Measurements from ENCODE around the gene ZBTB7C. TPM values are rescaled to one million over a fixed set of nuclear protein-coding genes. Genes with fewer than 3 reads are reported as not detected.

Gene ZBTB7C
- total RNA-seq, 1 experiment from 2014 or later: 0.18 TPM

DNA sequence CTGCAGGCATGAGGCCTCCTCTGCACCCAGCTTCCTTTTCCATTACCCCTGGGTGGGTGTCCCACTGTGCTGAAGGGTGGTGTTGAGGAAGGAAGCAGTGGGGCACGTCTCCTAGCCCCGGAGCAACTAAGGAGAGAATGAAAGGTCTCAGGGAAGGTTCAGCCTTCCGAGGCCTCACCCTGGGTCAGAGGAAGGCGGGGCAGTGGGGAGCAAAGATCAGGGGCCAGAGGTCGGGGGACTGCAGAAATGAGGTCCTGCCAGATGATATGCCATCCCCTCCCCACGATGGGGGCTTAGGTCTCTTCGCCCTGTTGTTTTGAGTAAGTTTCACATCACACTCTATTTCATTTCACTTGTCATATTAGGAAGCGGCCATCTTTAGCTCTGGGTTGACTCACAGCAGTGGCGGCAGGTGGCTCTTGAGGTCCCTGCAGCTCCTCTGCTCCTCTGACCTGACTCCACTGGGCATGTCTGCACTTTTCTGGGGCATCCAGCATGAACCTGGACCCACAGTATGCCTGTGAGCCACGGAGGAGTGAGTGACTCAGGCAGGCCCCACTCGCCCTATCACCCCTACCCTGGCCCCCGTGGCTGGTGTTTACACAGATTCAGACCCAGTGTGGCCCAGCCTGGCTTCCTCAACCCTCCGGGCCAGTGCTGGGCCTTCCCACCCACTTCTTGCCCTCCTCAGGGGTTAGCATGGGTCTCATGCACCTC is 325.0 kb downstream of the ZBTB7C start:
- H3K4me1 Mint-ChIP-seq (ENCODE audit: low read depth, unreplicated experiment): no peaks in the 10 kb centered on the region
- intact Hi-C loops (cut with micrococcal nuclease; ENCODE audit: unreplicated experiment): no loop called here
- no peaks in the 10 kb centered on the region for H3K4me1 ChIP-seq
- H3K36me3 ChIP-seq (ENCODE audit: control insufficient read depth, insufficient read depth, low read length): no peaks in the 10 kb centered on the region
- BruUV-seq (replicated peaks): no TSS peak
- no peak for TF ChIP-seq CTCF (IDR thresholded peaks at IDR 0.05; ENCODE audit: insufficient read depth in 1 of 2, low read depth in 1 of 2, low read length in 1 of 2, severe bottlenecking in 1 of 2, unreplicated experiment in 1 of 2)
- no peaks in the 10 kb centered on the region for H3K9me3 Mint-ChIP-seq (ENCODE audit: unreplicated experiment)
- peaks cover 5% of the 10 kb centered on the region for H3K36me3 Mint-ChIP-seq (ENCODE audit: insufficient read depth, unreplicated experiment)
- ChIA-PET CTCF (no interaction called here), POLR2A (no interaction called here)
- no peaks in the 10 kb centered on the region for H3K9me3 ChIP-seq
- DNase-seq: no peak
- H3K27me3 Mint-ChIP-seq (ENCODE audit: insufficient read depth, unreplicated experiment): peaks cover 2% of the 10 kb centered on the region
- H3K4me3 Mint-ChIP-seq (ENCODE audit: unreplicated experiment): no peak overlapping the region
- H3K27me3 ChIP-seq (replicated peaks; ENCODE audit: control insufficient read depth, insufficient read depth, low read length): no peaks in the 10 kb centered on the region
- H3K27ac Mint-ChIP-seq (ENCODE audit: unreplicated experiment): no peak overlapping the region
- no peak overlapping the region for H3K4me3 ChIP-seq (ENCODE audit: low read depth, low read length)

- no peaks in the 10 kb centered on the region for H3K4me1 Mint-ChIP-seq (ENCODE audit: low read depth, unreplicated experiment)
- H3K9me3 Mint-ChIP-seq (ENCODE audit: unreplicated experiment): no peaks in the 10 kb centered on the region
- Histone ChIP-seq H3K27me3 (replicated peaks; ENCODE audit: control insufficient read depth, insufficient read depth, low read length) (no peaks in the 10 kb centered on the region), H3K36me3 (ENCODE audit: control insufficient read depth, insufficient read depth, low read length) (no peaks in the 10 kb centered on the region), H3K9me3 (no peaks in the 10 kb centered on the region), H3K4me3 (ENCODE audit: low read depth, low read length) (no peak overlapping the region), H3K4me1 (no peaks in the 10 kb centered on the region)
- no peak for TF ChIP-seq CTCF (IDR thresholded peaks at IDR 0.05; ENCODE audit: insufficient read depth in 1 of 2, low read depth in 1 of 2, low read length in 1 of 2, severe bottlenecking in 1 of 2, unreplicated experiment in 1 of 2)
- intact Hi-C loops (cut with micrococcal nuclease; ENCODE audit: unreplicated experiment): no loop called here
- POLR2A ChIA-PET: no interaction called here
- DNase-seq: no peak
- H3K27me3 Mint-ChIP-seq (ENCODE audit: insufficient read depth, unreplicated experiment): peaks cover 2% of the 10 kb centered on the region
- no peaks in the 10 kb centered on the region for H3K36me3 Mint-ChIP-seq (ENCODE audit: insufficient read depth, unreplicated experiment)
- no TSS peak for BruUV-seq (replicated peaks)
- H3K4me3 Mint-ChIP-seq (ENCODE audit: unreplicated experiment): no peak overlapping the region
- CTCF ChIA-PET: no interaction called here
- H3K27ac Mint-ChIP-seq (ENCODE audit: unreplicated experiment): no peak overlapping the region
Observed at GRCh38 chr18:48080546-48080945, 328.6 kb downstream of the ZBTB7C start.

DNA sequence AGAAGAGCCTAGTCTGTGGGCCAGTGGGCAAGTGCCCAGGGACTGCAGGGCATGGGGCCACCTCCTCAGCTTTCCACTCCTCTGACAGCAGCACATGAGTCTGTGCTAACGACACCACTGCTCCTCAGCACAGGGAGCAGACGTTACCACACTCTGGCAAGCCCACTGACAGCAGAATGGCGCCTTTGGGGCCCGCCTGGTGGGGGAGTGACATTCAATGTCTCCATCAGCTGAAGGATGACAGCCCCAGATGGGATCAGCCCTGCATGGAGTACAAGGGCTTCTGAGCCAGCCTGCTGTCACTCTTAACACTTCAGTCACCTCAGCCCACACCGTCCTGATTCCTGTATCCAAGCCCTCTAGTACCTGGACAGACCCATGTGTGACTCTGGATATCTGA is 329.3 kb downstream of the ZBTB7C start:
- intact Hi-C loops (cut with micrococcal nuclease; ENCODE audit: unreplicated experiment): no loop called here
- no peaks in the 10 kb centered on the region for H3K36me3 ChIP-seq (ENCODE audit: control insufficient read depth, insufficient read depth, low read length)
- no peak for TF ChIP-seq CTCF (IDR thresholded peaks at IDR 0.05; ENCODE audit: insufficient read depth in 1 of 2, low read depth in 1 of 2, low read length in 1 of 2, severe bottlenecking in 1 of 2, unreplicated experiment in 1 of 2)
- H3K4me1 ChIP-seq: no peaks in the 10 kb centered on the region
- Mint-ChIP-seq H3K4me1 (ENCODE audit: low read depth, unreplicated experiment) (no peaks in the 10 kb centered on the region), H3K9me3 (ENCODE audit: unreplicated experiment) (no peaks in the 10 kb centered on the region), H3K27me3 (ENCODE audit: insufficient read depth, unreplicated experiment) (peaks cover 2% of the 10 kb centered on the region), H3K36me3 (ENCODE audit: insufficient read depth, unreplicated experiment) (no peaks in the 10 kb centered on the region), H3K27ac (ENCODE audit: unreplicated experiment) (no peak overlapping the region), H3K4me3 (ENCODE audit: unreplicated experiment) (no peak overlapping the region)
- H3K27me3 ChIP-seq (replicated peaks; ENCODE audit: control insufficient read depth, insufficient read depth, low read length): no peaks in the 10 kb centered on the region
- BruUV-seq (replicated peaks): no TSS peak
- no peak for DNase-seq
- no peak overlapping the region for H3K4me3 ChIP-seq (ENCODE audit: low read depth, low read length)
- ChIA-PET CTCF (no interaction called here), POLR2A (no interaction called here)
- H3K9me3 ChIP-seq: no peaks in the 10 kb centered on the region
